ENCODE results near the gene TBC1D25. TPM values are rescaled to one million over a fixed set of nuclear protein-coding genes. Genes with fewer than 3 reads are reported as not detected.

Gene TBC1D25
- total RNA-seq, 4 donors from 2014 or later: 10.3 to 22.4 (median 16.4) TPM

- intact Hi-C loops (cut with DNase I): no loop called here
- H3K27ac ChIP-seq (replicated peaks in 1 of 4): no peak overlapping the region
- TF ChIP-seq POLR2A (IDR thresholded peaks at IDR 0.05; ENCODE audit: low read depth) (no peak), POLR2AphosphoS5 (IDR thresholded peaks at IDR 0.05) (no peak), EP300 (IDR thresholded peaks at IDR 0.05) (no peak), CTCF (IDR thresholded peaks at IDR 0.05) (no peak)
- H3K4me3 ChIP-seq: no peak overlapping the region
- 63% methylated on average over 3 of the region's 6 CpGs for WGBS
- H3K4me1 ChIP-seq: no peaks in the 10 kb centered on the region
- peaks cover 0 to 46% (median 40%) of the 10 kb centered on the region in 4 donors for H3K36me3 ChIP-seq
- H3K9me3 ChIP-seq: no peaks in the 10 kb centered on the region
- no peak for DNase-seq (ENCODE audit: extremely low spot score)
- no peaks in the 10 kb centered on the region for H3K27me3 ChIP-seq
Observed at GRCh38 chrX:48606091-48606490, 66.6 kb downstream of the TBC1D25 start.

GRCh38 chrX:48611703-48612102 is 72.2 kb downstream of the TBC1D25 start:
- Histone ChIP-seq H3K4me1 (no peaks in the 10 kb centered on the region), H3K4me3 (no peak overlapping the region), H3K27me3 (peaks cover 0 to 2% (median 0%) of the 10 kb centered on the region in 4 donors), H3K27ac (replicated peaks in 1 of 4) (no peak overlapping the region), H3K36me3 (no peaks in the 10 kb centered on the region), H3K9me3 (no peaks in the 10 kb centered on the region)
- intact Hi-C loops (cut with DNase I): no loop called here
- no peak for DNase-seq (ENCODE audit: extremely low spot score)
- no peak for TF ChIP-seq EP300 (IDR thresholded peaks at IDR 0.05)
- no peak for TF ChIP-seq POLR2AphosphoS5 (IDR thresholded peaks at IDR 0.05)
- no peak for TF ChIP-seq CTCF (IDR thresholded peaks at IDR 0.05)
- TF ChIP-seq POLR2A (IDR thresholded peaks at IDR 0.05; ENCODE audit: low read depth): no peak
- 60% methylated on average over 2 of the region's 2 CpGs for WGBS

Small RNA genes within 50 kb of the gene (small RNA-seq; reads per million reads assigned to genes)
- 0 reads per million in 3 donors for gene MRPL32P1

Other genes starting within 250 kb of the TBC1D25 start
- gene SSX3, start 183.0 kb upstream of the TBC1D25 start, total RNA-seq: not detected
- not detected for gene SSX4, start 156.2 kb upstream of the TBC1D25 start, total RNA-seq
- not detected for gene SSX4B, start 127.8 kb upstream of the TBC1D25 start, total RNA-seq
- gene SLC38A5, start 69.5 kb upstream of the TBC1D25 start, total RNA-seq: 1 to 10 TPM; 2.5 to 7.9 (median 7.4) TPM
- gene FTSJ1, start 63.5 kb upstream of the TBC1D25 start, total RNA-seq: 10 to 100 TPM; 38.5 to 47.3 (median 43.9) TPM
- 10 to 100 TPM; 15.0 to 21.5 (median 18.9) TPM for gene PORCN, start 30.7 kb upstream of the TBC1D25 start, total RNA-seq
- gene EBP, start 17.9 kb upstream of the TBC1D25 start, total RNA-seq: 10 to 100 TPM; 15.7 to 20.7 (median 17.4) TPM
- gene RBM3, start 34.8 kb downstream of the TBC1D25 start, total RNA-seq: 100 to 1,000 TPM in 3 of 4 donors, 10 to 100 TPM in 1; 94.0 to 204 (median 156) TPM
- gene WDR13, start 57.8 kb downstream of the TBC1D25 start, total RNA-seq: 100 to 1,000 TPM; 123 to 166 (median 152) TPM
- gene WAS, start 144.1 kb downstream of the TBC1D25 start, total RNA-seq: 1 to 10 TPM; 3.2 to 9.9 (median 7.5) TPM
- gene SUV39H1, start 157.0 kb downstream of the TBC1D25 start, total RNA-seq: 1 to 10 TPM; 2.5 to 4.5 (median 4.3) TPM
- not detected for gene GLOD5, start 222.0 kb downstream of the TBC1D25 start, total RNA-seq
- gene GATA1, start 246.9 kb downstream of the TBC1D25 start, total RNA-seq: under 1 TPM in 1 of 4 donors, not detected in 3; 0.50 TPM